ENCODE data around the gene CCDC85C.

Gene CCDC85C

DNA sequence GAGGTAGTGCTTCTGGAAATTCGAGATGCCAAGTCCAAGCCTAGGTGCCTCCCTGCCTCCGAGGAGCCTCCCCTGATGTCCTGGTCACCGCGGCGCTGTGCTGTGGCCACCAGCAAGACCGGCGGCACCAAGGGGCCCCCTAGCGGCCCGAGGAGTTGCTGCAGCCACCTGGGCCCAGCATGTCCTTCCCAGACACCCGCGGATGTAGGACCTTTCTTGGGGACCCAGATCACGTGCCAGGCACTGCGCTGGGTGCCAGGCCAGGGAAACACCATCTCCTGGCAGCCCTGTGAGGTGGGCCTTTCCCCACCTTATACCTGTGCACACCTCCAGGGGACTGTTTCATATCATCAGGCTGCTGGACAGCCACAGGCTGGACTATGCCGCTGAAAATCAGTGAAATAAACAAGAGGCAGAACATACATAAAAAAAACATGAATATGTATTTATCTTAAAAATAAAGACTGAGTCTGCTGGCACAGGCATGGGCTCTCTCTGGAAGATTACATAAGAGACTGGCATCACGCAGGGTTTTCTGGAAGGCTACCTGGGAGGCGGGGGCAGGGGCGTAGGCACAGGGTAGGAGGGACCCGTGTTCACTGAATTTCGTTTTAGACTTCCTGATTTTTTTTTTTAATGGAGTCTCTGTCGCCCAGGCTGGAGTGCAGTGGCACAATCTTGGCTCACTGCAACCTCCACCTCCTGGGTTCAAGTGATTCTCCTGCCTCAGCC, 25.0 kb upstream of the CCDC85C start:
- peak; percentile 45 for DNase-seq

DNA sequence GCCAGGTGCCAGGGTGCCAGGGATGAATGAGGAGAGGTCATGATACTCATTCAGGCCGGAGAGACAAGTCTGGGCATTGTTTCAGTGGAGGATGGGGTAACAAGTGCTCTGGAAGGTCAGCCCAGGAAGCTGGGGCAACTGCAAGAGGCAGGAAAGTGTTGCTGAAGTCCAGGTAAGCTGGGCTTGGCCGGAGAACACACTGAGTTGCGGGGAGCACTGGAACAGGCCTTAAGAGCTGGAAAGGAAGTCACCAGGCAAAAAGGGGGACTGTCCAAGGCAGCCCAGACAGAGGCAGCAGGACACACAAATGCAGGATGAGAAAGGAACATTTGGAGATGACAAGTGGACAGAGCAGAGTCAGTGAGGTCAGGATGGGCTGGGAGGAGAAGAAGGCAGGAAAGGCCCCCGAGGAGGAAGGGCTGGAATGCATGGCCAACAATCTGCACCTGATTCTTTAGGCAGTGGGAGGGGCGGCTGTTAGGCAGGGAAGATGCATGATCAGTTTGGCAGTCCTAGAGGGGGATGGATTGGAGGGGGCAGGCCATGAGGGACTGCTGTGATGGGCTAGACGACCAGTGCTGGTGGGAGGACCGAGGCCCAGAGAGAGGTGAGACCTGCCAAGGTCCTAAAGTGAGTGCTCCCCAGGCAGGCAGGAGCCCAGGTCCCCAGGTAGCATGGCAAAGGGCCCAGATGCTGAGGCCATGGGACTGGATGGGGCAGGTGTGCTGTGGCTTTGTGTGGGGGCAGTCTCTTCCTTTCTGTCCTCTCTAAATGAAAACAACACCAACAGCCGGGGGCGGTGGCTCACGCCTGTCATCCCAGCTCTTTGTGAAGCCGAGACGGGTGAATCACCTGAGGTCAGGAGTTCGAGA, 23.7 kb upstream of the CCDC85C start:
- DNase-seq: no peak

DNA sequence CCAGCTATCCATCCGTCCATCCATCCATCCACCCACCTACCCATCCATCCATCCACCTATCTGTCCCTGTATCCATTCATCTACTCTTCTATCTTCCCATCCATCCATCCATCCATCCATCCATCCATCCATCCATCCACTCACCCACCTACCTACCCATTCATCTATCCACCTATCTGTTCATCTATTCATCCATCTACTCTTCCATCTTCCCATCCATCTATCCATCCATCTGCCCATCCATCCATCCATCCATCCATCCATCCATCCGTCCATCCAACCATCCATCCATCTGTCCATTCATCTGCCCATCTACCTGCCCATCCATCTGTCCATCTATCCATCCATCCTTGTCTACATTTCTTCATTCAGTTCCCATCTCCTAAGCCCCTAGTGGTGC, 23.1 kb upstream of the CCDC85C start:
- DNase-seq: no peak

DNA sequence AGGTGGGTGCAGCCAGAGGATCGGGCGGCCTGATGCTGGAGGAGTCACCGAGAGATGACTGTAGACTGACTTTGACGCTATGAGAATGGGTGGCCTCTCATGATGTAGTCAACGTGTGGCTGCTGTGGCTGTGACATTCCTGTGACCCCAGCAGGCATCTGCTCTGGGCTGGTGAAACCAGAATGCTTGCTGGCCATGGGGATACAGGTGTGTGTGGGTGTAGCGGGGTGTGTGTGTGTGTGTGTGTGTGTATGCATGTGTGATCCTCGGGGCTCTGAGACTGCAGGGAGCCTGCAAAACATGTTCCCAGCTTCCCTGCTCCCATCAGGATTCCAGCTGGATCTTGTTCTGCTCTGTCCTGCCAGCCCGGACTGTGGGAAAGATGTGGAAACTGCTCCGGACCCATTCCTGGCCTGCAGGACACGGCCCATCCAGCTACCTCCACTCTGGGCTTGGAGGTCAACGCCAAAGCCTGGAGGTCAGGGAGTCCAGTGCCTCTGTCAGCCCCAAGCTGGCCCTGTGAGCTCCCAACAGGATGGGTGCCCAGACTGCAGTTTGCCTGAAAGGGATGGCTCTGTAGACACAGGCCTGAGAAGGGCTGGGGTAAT, 22.1 kb upstream of the CCDC85C start:
- no peak for DNase-seq

DNA sequence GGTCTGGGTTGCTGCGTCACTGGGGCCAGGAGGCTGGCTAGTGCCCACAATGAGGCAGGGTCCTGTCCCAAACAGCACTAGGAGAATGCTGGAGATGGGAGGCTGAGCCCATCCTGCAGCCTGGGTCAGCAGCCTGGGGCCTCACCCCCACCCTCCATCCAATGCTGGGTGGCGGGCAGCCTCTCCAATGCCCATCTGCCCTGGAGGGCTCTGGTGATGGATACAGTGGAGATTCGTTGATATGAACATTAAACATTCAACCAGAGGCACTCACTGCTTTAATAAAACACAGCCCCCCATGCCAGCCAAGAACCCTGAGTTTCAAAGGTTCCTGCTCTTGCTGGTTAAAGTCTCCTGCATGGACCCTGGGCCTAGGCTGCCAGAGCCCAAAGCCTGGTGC, 21.5 kb upstream of the CCDC85C start:
- no peak for DNase-seq

DNA sequence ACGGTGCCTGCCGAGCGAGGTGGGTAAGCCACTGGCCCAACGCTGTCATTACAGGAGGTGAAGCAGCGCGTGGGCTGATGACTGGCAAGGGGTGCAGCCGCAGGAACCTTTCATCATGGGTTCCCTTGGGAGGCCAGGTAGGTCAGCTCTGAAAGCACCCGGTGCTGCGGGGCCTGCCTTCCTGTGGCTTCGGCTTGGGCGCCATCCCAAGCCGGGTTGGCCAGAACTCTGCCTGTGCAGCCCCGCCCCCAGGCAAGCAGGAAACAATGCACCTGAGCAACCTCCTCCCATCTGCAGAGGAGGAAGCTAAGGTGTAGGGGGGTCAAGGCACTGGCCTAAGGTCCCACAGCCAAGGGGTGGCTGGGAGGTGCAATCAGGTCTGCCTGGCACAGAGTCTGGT, 21.0 kb upstream of the CCDC85C start:
- DNase-seq: no peak

DNA sequence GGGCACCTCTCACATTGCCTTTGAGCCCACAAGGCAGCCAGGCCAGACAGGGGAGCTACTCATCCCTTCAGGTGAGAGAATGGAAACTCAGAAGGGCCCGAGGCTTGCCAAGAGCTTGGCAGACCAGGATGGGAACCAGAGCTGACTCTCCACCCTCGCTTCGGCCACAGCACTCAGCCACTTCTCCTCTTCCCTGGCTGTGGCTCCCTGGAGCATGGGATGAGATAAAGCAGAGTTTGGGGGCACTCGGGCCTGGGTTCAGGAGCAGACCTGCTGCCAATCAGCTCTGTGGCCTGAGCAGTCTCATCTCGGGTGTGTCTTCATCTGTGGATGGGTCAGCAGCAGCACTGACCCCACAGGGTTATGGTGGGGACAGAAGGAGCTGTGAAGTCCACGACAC, 20.0 kb upstream of the CCDC85C start:
- no peak for DNase-seq

DNA sequence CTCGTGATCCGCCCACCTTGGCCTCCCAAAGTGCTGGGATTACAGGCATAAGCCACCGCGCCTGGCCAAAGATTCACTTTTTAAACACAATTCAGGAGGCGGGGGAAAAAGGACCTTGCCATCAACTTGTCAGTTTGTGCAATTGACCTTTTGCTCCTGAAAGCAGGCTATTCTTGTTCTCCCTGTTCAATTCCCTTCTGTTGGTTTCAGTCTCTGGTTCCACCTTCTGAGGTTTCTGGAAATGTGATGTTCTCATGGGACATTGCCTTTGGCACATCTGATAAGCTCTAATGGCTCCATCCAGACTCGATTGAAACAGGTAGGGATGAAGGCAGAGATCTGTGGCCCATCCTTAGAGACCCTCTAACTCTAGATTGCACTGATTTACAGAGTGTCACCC, 17.9 kb upstream of the CCDC85C start:
- DNase-seq: no peak

DNA sequence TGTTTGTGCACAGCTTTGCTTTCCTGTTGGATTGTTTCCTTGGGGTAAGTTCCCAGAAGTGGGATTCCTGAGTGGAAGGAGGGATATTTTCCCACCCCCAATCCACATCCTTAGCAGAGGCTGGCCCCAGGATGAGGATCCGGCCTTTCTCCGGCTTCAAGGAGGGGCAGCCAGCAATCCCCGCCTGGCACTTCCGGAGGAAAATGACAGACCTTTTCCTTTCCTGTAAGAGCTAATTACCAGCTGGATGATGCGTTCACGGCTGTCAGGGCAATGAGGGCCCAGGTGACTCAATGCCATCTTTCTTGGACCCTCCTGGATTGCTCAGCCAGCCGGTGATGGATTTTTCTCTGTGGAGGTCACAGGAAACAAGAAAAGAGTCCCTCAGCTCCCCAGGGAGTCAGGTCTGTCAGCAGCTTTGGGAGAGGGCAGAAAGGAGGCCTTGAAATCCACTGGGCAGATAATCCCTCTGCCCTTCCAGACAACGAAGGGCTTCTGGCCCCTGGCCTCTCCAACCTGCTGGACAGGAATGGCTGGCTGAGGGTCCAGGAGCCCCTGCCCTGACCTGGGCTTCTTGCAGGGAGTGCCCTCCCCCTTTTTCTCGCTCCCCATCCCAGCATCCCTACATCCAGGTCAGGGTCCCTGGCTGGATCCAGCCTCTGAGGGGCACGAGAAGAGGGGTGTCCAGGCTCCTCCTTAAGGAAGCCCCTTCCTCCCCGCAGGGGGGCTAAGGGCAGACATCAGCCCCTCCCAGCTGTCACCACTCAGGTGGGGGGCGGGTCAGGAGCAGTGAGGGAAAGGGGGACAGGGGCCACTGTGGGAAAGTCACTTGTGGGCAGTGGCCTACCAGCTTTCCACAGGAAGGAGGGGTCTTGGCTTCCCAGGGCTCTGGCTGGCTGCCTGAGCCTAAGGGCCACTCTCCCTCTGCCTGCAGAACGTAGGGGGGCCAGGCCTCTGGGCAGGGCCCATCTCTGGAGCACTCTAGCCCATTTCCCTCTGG, 16.1 kb upstream of the CCDC85C start:
- DNase-seq: no peak

DNA sequence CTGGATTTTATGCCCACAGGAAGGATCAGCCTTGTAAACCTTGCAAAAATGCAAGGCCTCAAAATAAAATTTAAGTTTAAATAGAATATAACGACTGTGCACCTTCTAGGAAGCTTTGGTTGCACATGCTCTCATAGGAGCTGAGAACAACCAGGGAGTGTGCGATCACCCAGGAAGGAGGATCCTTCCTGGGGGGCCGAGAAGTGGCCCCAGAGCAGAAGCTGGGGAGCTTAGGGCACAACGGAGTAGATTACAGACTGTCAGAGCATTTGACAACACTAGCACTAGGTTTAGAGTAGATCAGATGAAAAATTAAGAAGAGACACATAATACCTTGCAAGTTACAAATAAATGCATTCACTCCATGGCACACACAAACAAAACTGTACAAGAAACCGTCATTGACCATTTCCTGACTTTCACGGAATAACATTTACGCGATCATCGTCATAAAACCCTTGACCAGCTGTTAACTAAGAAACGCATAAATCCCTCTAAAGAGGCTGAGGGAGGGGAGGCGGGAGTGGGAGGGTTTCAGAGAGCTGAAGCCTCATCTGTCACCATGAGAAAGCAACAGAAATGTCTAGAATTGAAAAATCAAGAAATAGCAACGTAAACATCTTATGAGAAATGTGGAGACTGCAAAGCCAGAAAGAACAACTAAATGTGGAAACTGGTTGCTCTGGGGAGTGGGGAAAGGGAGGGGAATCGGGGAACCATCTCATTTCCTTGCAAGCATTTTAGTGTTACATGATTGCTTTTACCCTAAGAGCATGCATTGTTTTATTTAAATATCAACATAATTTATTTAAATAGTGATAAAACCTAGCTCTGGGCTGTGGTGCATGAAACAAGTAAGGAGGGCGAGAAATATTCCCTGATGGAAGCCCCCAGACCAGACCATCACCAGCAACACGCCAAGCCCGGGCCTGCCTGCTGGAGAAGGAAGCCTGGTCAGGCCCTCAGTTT, 13.1 kb upstream of the CCDC85C start:
- no peak for DNase-seq

DNA sequence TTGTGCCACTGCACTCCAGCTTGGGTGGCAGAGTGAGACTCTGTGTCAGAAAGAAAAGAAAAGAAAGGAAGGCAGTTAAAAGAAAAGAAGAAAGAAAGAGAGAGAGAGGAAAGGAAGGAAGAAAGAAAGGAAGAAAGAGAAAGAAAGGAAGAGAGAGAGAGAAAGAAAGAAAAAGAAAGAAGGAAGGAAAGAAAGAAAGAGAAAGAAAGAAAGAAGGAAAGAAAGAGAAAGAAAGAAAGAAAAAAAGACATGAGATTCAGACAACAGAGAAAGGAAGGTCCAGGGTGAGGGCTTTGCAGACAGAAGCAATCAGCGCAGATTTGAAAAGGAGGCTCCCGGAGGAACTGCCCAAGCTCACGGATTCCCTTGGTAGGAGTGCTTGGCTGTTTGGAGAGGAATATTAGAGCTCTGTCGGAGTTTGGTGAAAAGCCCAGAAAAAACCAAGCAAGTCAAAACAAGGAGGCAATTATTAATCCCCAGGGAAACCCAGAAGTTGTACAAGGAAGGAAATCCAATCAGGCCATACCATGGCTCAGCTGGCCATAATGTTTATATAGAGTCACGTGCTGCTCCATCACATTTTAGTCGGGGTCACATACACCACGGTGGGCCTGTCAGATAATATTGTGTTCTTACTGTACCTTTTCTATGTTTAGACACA, 11.6 kb upstream of the CCDC85C start:
- DNase-seq: no peak

DNA sequence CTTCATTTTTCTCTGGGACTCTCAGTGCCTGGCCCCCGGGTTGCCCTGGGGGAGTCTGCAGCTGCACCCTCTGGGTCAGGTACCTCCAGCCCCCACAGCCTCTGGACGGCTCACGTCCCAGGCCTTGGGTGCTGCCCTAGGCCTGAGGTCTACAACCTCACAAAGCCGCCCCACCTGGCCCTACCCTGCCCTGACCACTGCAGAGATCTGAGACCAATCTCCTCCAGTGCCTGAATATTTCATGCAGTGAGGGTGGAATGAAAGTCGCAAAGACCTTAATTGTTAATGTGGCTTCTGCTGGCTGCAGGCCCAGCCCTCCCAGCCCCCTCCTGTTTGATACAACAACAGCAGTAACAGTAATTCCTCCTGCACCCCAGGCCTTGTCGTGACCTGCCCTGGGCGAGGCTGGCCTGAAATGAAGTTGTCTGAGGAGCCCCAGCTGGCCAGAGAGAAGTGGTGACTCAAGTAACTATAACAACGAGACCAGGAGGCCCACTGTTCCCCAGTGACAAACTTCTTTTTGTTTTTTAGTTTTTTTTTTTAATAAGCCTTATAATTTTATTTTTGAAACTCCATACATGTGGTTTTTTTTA, 8.8 kb upstream of the CCDC85C start:
- DNase-seq: no peak

DNA sequence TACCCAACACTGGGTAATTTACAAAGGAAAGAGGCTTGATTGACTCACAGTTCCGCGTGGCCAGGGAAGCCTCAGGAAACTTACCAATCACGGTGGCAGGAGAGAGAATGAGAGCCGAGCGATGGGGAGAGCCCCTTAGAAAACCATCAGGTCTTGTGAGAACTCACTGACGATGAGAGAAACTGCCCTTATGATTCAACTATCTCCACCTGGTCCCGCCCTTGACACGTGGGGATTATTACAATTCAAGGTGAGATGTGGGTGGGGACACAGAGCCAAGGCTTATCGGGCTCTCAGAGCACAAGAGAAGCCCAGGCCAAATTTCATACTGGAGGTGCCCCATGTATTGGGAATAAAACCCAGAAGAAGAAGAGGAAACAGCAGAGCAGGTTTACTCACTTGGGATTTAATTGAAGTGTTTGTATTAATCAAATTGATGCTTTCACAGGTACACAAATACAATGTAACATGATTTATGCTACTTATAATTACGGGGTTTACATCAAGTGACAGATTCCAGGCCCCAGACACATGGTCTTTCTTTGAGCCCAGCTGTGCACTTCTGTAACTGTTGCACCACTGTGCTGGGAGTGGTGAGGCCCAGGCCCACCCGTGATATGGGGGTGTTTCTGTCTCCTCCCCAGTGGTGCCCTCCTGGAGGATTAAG, 8.2 kb upstream of the CCDC85C start:
- DNase-seq: no peak

DNA sequence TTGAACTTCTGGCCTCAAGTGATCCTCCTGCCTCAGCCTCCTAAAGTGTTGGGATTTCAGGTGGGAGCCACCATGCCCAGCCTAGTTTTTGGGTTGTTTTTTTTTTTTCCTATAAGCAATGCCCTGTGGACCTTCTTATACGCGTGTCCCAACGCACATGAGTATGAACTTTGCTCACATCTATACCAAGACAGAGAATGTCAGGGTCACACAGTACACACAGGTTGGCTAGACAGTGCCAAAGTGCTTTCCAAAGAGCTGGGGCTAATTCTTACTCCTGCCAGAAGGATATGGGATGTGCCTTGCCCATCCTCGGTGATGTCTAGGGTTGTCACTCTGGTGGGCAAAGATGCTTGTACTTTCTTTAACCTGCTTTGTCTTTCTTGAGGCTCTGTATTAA, 7.6 kb upstream of the CCDC85C start:
- DNase-seq: no peak

DNA sequence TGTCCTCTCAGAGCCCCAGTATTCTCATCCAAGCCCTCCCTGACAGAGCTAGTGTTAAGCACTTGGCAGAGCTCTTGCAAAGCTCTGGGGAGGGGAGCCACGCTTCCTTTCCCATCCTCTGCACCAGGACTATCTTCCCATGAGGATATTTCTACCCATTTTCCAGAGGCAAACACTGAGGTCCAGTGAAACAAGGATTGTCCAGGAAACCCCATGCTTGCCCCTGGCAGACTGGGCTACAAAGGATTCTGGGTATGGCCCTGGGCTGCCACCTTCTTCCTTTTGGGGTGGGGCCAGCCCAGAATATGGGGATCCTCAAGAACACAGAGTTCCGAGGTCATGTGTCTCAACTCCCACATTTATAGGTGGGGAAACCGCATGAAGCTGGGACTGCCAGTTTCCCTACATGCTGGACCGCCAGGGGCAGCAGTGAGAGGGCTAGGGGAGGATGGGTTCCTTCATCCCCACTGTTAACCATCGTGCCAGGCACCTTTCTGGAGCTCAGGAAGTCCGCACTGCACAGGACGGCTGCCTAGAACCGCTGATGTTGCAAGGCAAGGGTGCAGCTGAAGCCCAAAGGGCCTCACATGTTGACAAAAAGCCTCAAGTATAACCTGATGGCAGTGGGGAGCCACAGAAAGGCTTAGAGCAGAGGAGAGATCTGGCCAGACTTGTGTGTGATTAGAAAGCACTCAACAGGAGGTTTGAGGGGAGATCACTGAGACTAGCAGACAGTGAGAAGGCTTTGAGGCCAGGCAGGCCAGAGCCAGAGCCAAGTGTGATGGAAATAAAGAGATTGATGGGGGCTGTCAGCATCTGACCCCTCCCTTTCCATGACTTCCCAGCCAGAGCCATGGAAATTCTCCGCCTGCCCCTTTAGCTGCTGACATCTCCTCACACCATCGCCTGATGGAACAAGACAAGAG, 5.5 kb upstream of the CCDC85C start:
- no peak for DNase-seq

DNA sequence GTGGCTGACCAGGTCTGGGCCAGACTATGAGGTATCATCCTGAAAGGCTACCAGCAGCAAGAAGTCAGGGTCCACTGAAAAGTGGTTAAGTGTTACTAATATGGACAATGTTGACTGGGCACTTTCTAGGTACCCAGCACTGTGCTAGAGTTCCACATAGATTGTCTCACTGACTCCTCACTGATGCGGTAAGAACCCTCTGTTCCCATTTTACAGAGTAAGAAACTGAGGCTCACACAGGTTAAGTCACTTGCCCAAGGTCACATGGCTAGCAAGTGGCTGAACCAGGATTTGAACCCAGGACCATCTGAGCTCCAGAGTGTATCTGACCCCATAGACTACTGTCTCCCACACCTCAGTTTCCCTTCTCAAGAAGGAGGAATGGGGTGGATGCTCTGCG, 4.6 kb upstream of the CCDC85C start:
- no peak for DNase-seq

DNA sequence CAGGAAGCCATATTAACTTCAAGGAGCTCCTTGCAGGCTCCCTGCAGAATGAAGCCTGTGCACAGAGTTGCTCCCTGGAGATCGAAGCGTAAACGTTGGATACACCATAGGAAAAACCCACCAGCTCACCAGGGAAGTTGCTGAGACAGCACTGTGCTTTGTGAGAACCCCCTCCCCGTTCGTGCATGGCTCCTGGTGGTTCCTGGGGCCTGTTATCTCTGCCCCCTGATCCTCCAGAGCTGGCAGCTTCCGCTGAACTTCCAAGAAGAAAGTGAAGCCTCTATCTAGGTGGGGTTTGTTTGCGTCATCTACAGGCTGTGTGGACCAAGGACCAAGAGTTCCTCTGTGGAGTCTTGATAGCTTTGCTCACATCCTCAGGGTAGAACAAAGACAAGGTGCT, 2.4 kb upstream of the CCDC85C start:
- DNase-seq: no peak

DNA sequence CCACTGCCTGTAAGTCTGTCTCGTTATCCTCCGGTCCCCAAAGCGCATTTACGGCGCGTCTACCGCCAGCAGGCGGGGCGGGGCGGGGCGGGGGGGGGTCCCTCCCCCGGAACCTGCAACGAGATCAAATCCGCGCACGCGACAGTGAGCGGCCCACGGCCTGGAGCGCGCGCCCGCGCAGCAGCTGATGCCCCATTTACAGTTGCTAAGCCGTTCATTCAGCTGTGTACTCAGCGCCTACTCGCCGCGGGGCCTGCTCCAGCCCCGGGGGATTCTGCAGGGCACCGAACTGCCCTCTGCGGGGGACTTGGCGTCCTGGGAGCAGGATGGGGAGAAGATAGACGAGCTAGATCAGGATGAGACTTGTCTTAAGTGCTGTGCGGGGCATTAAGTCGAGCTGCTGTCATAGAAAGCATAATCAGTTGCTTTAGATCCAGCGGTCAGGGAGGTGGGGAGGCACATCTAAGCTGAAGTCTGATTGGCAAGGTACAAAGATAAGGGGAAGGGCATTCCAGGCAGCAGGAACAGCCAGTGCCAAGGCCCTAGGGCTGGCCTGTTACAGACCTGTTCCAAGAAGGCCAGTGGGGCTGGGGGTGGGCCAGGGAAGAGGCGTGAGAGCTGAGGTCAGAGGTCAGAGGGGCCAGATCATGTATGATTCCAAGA, 1.4 kb upstream of the CCDC85C start:
- peak; percentile 80 for DNase-seq

Data from activated effector memory CD4-positive, alpha-beta T cell treated with Interleukin-2 at 50 U/mL for 16 hours (primary cell).